Natural killer cell (primary cell): ENCODE results near the gene GIPC1. TPM values are rescaled to one million over a fixed set of nuclear protein-coding genes. Genes with fewer than 3 reads are reported as not detected.

Experiments used
- ATAC-seq, 3 donors: fragments of 150-1000 bp in 2 of 3; fragments of 200-7000 bp in 1 of 3; cut with Tn5 transposase; 1 replicate in 1 of 3; 2 replicates in 2 of 3; pipeline ENCODE4 v1.10.0; 2021; ENCODE audit warnings: mild to moderate bottlenecking in 2 of 3, moderate library complexity in 2 of 3
- DNase-seq, 2 donors: peaks; one replicate each; pipeline versions ENCODE4 v3.0.0 to v3.0.0-alpha.2; 2013 to 2021; ENCODE audit warnings: mixed read lengths in 1 of 2
- H3K27ac ChIP-seq: one replicate; pipeline ENCODE4 v1.5.1; 2013; ENCODE audit warnings: mild to moderate bottlenecking, low read length
- H3K27me3 ChIP-seq: one replicate; pipeline ENCODE4 v1.6.1; 2013; ENCODE audit warnings: low read length; ENCODE audit not compliant: control insufficient read depth, insufficient read depth
- H3K36me3 ChIP-seq: one replicate; pipeline ENCODE4 v1.6.1; 2013; ENCODE audit warnings: low read length; ENCODE audit not compliant: control insufficient read depth, insufficient read depth
- H3K4me1 ChIP-seq: one replicate; pipeline ENCODE4 v1.6.1; 2013; ENCODE audit warnings: low read length; ENCODE audit not compliant: control insufficient read depth, insufficient read depth
- H3K4me3 ChIP-seq: one replicate; pipeline ENCODE4 v1.5.1; 2013; ENCODE audit warnings: low read length
- H3K9me3 ChIP-seq: one replicate; pipeline ENCODE4 v1.6.1; 2013; ENCODE audit warnings: low read length; ENCODE audit not compliant: control insufficient read depth, insufficient read depth
- H3K27ac Mint-ChIP-seq, 2 donors: one replicate each; pipeline ENCODE4 v1.8.0; 2022; ENCODE audit warnings: mild to moderate bottlenecking in 2 of 2, mixed read lengths in 2 of 2, moderate library complexity in 1 of 2
- H3K27me3 Mint-ChIP-seq, 2 donors: one replicate each; pipeline ENCODE4 v1.8.0; 2022; ENCODE audit warnings: low read depth in 2 of 2, mixed read lengths in 2 of 2
- H3K36me3 Mint-ChIP-seq: one replicate; pipeline ENCODE4 v1.8.0; 2022; ENCODE audit warnings: mixed read lengths
- H3K4me1 Mint-ChIP-seq, 2 donors: one replicate each; pipeline ENCODE4 v1.8.0; 2022; ENCODE audit warnings: mixed read lengths in 2 of 2
- H3K4me3 Mint-ChIP-seq: one replicate; pipeline ENCODE4 v1.8.0; 2022; ENCODE audit warnings: mild to moderate bottlenecking, moderate library complexity, mixed read lengths
- H3K9me3 Mint-ChIP-seq, 2 donors: one replicate each; pipeline ENCODE4 v1.8.0; 2022; ENCODE audit warnings: mixed read lengths in 2 of 2
- CTCF ChIP-seq: fragments of 200-600 bp; IDR thresholded peaks from one replicate; pipeline ENCODE4 v1.8.0; 2022; ENCODE audit warnings: antibody characterized with exemption
- WGBS: methylation state at CpG from one replicate; pipeline ENCODE4 v1.1.7; 2013; ENCODE audit warnings: missing lambda C conversion rate; ENCODE audit not compliant: insufficient coverage; 5-methylcytosine and 5-hydroxymethylcytosine counted together
- intact Hi-C: fragments of 100-400 bp; cut with micrococcal nuclease; formaldehyde crosslinking; loops from one replicate; pipeline ENCODE4 v1.14.2; 2022
- total RNA-seq, 4 donors: library from RNA; stranded (reverse); fragments of 120-200 nt in 1 of 4; gene quantifications; one replicate each; pipeline versions ENCODE4 v1.2.3 to v1.2.4, GENCODE V29; 2013 to 2022

Gene GIPC1
- 10 to 100 TPM; 25.3 to 34.5 (median 31.4) TPM for total RNA-seq
- 28.4 TPM for total RNA-seq (2013)

DNA sequence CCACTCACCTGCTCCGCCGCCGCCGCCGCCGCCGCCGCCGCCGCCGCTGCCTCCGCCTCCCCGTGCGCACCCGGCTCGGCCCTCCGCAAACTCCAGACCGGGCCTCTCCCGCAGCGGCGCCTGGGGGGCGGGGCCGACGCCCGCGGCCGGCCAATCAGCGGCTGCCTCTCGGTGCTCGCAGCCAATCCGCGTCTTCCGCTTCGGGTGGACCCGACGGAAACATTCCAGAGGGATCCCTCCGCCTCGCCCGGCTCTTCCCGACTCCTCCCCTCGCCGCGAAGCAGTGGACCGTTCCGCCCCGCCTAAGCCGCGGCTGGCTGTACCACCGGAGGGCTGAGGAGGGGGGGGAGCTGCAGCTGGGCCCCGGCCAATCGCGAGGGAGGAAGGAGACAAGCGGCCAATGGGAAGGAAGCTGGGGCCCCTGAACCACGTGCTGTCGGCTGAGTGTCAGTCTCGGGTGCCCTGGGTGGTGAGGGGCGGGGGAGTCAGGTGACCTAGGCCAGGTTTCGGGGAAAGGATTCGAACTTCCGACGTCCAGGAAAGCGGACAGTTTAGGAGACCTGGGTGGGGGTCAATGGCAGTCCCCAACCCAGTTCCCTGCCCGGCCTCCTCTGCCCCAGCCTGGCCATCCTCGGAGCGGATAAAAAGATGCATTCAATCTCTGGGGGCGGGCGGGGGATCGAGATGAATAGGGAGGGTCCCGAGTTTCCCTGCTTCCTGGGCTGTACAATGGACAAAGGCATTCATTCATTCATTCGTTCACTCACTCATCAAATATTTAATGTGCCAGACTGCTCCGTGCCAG is at the start of gene GIPC1:
TSS of gene GIPC1 (minus strand) at position 99 of the 805 bp plus-strand sequence. CDS start 13,151 bp downstream, outside the sequence.
- no peaks in the 10 kb centered on the region for H3K9me3 Mint-ChIP-seq
- H3K4me1 ChIP-seq = peaks cover 24% of the 10 kb centered on the region
- H3K9me3 ChIP-seq = no peaks in the 10 kb centered on the region
- ATAC-seq (peak; percentile 87 to 88 (median 88)), DNase-seq (peak; percentile 82 to 89)
- H3K27me3 Mint-ChIP-seq = no peaks in the 10 kb centered on the region
- peak within 1 kb of the TSS; percentile 26 to 78 for H3K27ac Mint-ChIP-seq
- no peaks in the 10 kb centered on the region for H3K36me3 Mint-ChIP-seq
- H3K36me3 ChIP-seq = no peaks in the 10 kb centered on the region
- H3K4me1 Mint-ChIP-seq = peaks cover 15 to 35% of the 10 kb centered on the region in 2 donors
- TF ChIP-seq CTCF = no peak
- intact Hi-C loops = no loop called here
- WGBS = 7% methylated on average over 71 of the region's 71 CpGs
- H3K4me3 Mint-ChIP-seq = peak within 1 kb of the TSS; percentile 80
- H3K4me3 ChIP-seq = peak within 1 kb of the TSS; percentile 86
- H3K27ac ChIP-seq = peak within 1 kb of the TSS; percentile 76
- no peaks in the 10 kb centered on the region for H3K27me3 ChIP-seq

DNA sequence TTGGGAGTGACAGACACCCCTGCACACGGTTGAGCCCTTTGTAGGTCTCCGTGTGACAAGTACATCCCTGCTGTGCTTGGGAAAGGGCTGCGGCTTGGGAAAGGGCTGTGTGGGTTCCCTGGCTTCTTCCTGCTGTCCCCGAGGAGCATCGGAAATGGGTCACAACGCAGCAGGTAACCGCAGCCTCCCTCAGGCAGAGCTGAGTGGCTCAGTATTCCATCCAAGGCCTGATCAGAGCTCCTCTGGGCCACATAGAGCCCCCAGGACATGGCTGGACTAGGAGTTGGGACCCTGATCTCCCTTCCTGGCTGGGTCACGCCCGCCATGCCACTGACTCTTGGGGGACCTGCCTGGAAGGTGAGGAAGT is 49.8 kb upstream of the GIPC1 start:
- intact Hi-C loops = no loop called here
- no peak for DNase-seq
- ATAC-seq = no peak
- Histone ChIP-seq H3K36me3 (peaks cover 8% of the 10 kb centered on the region), H3K4me3 (no peak overlapping the region), H3K27ac (no peak overlapping the region), H3K27me3 (no peaks in the 10 kb centered on the region), H3K4me1 (no peaks in the 10 kb centered on the region), H3K9me3 (no peaks in the 10 kb centered on the region)
- Mint-ChIP-seq H3K4me3 (no peak overlapping the region), H3K27me3 (no peaks in the 10 kb centered on the region), H3K36me3 (no peaks in the 10 kb centered on the region), H3K9me3 (no peaks in the 10 kb centered on the region), H3K4me1 (peaks cover 0 to 9% of the 10 kb centered on the region in 2 donors), H3K27ac (no peak overlapping the region)
- WGBS = 96% methylated on average over 9 of the region's 9 CpGs
- no peak for TF ChIP-seq CTCF

DNA sequence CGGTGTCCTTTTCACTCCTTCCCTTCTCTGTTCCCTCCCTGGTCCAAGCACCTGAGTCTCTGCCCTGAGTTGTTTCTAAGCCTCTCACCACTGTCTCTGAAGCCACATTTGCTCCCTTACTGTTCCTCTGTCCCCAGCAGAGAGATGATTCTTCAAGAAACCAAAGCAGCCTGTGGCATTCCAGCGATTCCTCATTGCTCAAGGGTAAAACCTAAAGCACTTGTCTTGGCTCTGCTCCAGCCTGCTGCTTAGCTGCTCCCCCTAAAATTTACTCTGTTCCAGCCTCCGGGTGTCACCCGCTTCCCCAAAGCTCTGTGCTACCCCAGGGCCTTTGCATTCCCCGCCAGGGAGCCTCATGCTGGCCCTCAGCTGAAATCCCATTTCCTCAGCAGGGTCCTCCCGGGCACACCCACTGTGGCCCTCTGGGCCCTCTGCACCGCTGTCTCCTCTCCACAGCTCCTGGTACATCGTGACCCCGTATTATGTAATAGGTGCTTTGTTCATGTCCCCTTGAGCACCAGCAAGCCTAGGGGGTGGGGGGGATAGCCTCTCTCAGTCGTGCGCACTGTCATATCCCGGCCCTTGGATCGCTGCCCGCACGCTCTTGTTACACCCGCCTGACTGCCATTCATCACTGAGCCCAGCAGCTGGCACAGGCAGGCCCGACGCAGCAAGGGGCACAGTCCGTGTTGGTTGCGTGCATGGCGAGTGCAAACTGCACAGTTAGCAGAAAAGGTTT is 49.2 kb upstream of the GIPC1 start:
- Histone ChIP-seq H3K27ac (no peak overlapping the region), H3K36me3 (peaks cover 5% of the 10 kb centered on the region), H3K4me3 (no peak overlapping the region), H3K9me3 (no peaks in the 10 kb centered on the region), H3K27me3 (no peaks in the 10 kb centered on the region), H3K4me1 (no peaks in the 10 kb centered on the region)
- TF ChIP-seq CTCF = no peak
- Mint-ChIP-seq H3K4me1 (peaks cover 0 to 8% of the 10 kb centered on the region in 2 donors), H3K27me3 (no peaks in the 10 kb centered on the region), H3K4me3 (no peak overlapping the region), H3K36me3 (no peaks in the 10 kb centered on the region), H3K27ac (no peak overlapping the region), H3K9me3 (no peaks in the 10 kb centered on the region)
- 92% methylated on average over 21 of the region's 21 CpGs for WGBS
- ATAC-seq (no peak), DNase-seq (no peak)
- intact Hi-C loops = no loop called here
